ENCODE results near the gene SPACDR.
"Not testable (repeated sequence)": the region's sequence is repeated elsewhere in the genome, so short reads cannot be mapped to it uniquely, and the experiment has no call there.

SPACDR gene

DNA sequence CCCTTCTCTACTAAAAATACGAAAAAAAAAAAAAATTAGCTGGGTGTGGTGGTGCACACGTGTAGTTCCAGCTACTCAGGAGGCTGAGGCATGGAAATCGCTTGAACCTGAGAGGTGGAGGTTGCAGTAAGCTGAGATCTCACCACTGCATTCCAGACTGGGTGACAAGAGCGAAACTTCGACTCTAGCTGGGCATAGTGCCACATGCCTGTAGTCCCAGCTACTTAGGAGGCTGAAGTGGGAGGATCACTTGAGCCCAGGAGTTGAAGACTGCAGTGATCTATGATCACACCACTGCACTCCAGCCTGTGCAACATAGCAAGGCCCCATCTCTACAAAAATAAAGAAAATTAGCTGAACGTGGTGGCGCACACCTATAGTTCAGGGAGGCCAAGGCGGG lies 1.2 kb upstream of the SPACDR start:
- DNase-seq (ENCODE audit: low read depth, low spot score): no peak
- ChIA-PET POLR2A (interaction anchor here (0.8 to 2.1 kb wide), 4 partner anchors 9 to 225 kb away, joined by 3 to 10 read pairs (median 4); partner anchors contain the start of genes FBXO24 and LRCH4), CTCF (interaction anchor here (0.9 to 12.1 kb wide), 17 partner anchors 10 to 387 kb away, joined by 3 to 421 read pairs (median 5); partner anchors contain the start of genes AGFG2, POP7, SLC12A9 and TSC22D4)
- TF ChIP-seq, protein P1, sequence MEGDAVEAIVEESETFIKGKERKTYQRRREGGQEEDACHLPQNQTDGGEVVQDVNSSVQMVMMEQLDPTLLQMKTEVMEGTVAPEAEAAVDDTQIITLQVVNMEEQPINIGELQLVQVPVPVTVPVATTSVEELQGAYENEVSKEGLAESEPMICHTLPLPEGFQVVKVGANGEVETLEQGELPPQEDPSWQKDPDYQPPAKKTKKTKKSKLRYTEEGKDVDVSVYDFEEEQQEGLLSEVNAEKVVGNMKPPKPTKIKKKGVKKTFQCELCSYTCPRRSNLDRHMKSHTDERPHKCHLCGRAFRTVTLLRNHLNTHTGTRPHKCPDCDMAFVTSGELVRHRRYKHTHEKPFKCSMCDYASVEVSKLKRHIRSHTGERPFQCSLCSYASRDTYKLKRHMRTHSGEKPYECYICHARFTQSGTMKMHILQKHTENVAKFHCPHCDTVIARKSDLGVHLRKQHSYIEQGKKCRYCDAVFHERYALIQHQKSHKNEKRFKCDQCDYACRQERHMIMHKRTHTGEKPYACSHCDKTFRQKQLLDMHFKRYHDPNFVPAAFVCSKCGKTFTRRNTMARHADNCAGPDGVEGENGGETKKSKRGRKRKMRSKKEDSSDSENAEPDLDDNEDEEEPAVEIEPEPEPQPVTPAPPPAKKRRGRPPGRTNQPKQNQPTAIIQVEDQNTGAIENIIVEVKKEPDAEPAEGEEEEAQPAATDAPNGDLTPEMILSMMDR (IDR thresholded peaks at IDR 0.05; ENCODE audit: insufficient read depth, low read length, missing control alignments): no peak
- H3K4me3 ChIP-seq (ENCODE audit: low read depth, low read length): no peak overlapping the region

- TF ChIP-seq, protein P1 (IDR thresholded peaks at IDR 0.05; ENCODE audit: insufficient read depth, low read length, missing control alignments): no peak
- ChIA-PET CTCF (interaction anchor here (0.9 to 12.1 kb wide), 15 partner anchors 10 to 241 kb away, joined by 3 to 421 read pairs (median 5); partner anchors contain the start of genes AGFG2, POP7 and TSC22D4), POLR2A (interaction anchor here (0.8 to 2.1 kb wide), 4 partner anchors 8 to 225 kb away, joined by 3 to 10 read pairs (median 4); partner anchors contain the start of genes FBXO24 and LRCH4)
- no peak for DNase-seq (ENCODE audit: low read depth, low spot score)
- H3K4me3 ChIP-seq (ENCODE audit: low read depth, low read length): no peak overlapping the region
Measured at GRCh38 chr7:100464791-100465190, 731 bp upstream of the SPACDR start.

GRCh38 chr7:100457033-100457432 lies 7.0 kb downstream of the SPACDR start:
- TF ChIP-seq, protein P1 (IDR thresholded peaks at IDR 0.05; ENCODE audit: insufficient read depth, low read length, missing control alignments): no peak
- POLR2A ChIA-PET: interaction anchor here (2.1 kb wide), 1 partner anchor 9 kb away, joined by 4 read pairs; no protein-coding TSS in a partner anchor
- CTCF ChIA-PET: interaction anchor here (0.8 to 4.1 kb wide), 3 partner anchors 8 to 103 kb away, joined by 3 to 28 read pairs (median 3); partner anchors contain the start of gene SPACDR
- DNase-seq (ENCODE audit: low read depth, low spot score): no peak
- no peak overlapping the region for H3K4me3 ChIP-seq (ENCODE audit: low read depth, low read length)

- H3K4me3 ChIP-seq (ENCODE audit: low read depth, low read length): no peak overlapping the region
- TF ChIP-seq, protein P1 (IDR thresholded peaks at IDR 0.05; ENCODE audit: insufficient read depth, low read length, missing control alignments): no peak
- DNase-seq (ENCODE audit: low read depth, low spot score): no peak
- ChIA-PET CTCF (interaction anchor here (0.8 to 4.1 kb wide), 6 partner anchors 8 to 107 kb away, joined by 3 to 28 read pairs (median 8); partner anchors contain the start of gene SPACDR), POLR2A (interaction anchor here (2.1 kb wide), 1 partner anchor 9 kb away, joined by 4 read pairs; no protein-coding TSS in a partner anchor)
Measured at GRCh38 chr7:100456562-100456961, 7.5 kb downstream of the SPACDR start.

DNA sequence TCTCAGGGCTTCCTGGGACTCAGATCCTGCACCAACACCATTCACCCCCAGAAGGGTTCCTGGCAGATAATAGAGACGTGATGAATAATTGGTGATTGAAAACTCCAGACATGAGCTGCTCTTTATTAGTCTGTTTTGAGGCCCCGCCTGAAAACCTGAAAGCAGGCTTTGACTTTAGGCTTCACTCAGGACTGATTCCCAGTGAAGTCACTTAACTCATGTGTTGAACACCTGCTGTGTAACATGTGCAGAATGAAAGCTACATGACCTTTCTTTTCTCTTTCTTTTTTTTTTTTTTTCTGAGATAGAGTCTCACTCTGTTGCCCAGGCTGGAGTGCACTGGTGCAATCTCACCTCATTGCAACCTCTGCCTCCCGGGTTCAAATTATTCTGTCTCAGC lies 8.9 kb downstream of the SPACDR start:
- TF ChIP-seq, protein P1 (IDR thresholded peaks at IDR 0.05; ENCODE audit: insufficient read depth, low read length, missing control alignments): no peak
- ChIA-PET POLR2A (interaction anchor here (1.5 kb wide), 1 partner anchor 26 kb away, joined by 9 read pairs; the partner anchor contains the start of gene MEPCE), CTCF (interaction anchor here (1.2 to 4.1 kb wide), 11 partner anchors 9 to 237 kb away, joined by 3 to 28 read pairs (median 9); partner anchors contain the start of gene SPACDR)
- DNase-seq (ENCODE audit: low read depth, low spot score): no peak
- H3K4me3 ChIP-seq (ENCODE audit: low read depth, low read length): no peak overlapping the region

- POLR2A ChIA-PET: not testable (repeated sequence)
- CTCF ChIA-PET: interaction anchor here (0.9 to 4.1 kb wide), 8 partner anchors 9 to 135 kb away, joined by 3 to 28 read pairs (median 4); partner anchors contain the start of gene SPACDR
Measured at GRCh38 chr7:100453854-100454253, 10.2 kb downstream of the SPACDR start.

More at GRCh38 chr7:100453854-100454253, 10.2 kb downstream of the SPACDR start:
- DNase-seq (ENCODE audit: low read depth, low spot score); H3K4me3 ChIP-seq (ENCODE audit: low read depth, low read length): not testable (repeated sequence)

Measured in AG04449 (cell line).